DMS53 (cell line): ENCODE results near the gene GPR4.
"Not testable (repeated sequence)": the region's sequence is repeated elsewhere in the genome, so short reads cannot be mapped to it uniquely, and the experiment has no call there.

ENCODE experiments used
- DNase-seq: peaks from one replicate; lab custom pipeline; 2025; lab: John Stamatoyannopoulos, UW

The GPR4 gene

GRCh38 chr19:45601524-45602374, at the start of gene GPR4:
Gene GPR4 (minus strand): TSS chr19:45602212. CDS start chr19:45591866, 10,346 bp downstream.
- peak; percentile 18 for DNase-seq

- no peak for DNase-seq
Observed at GRCh38 chr19:45650722-45651121, 48.7 kb upstream of the GPR4 start.

GRCh38 chr19:45646345-45646698, 44.3 kb upstream of the GPR4 start:
- DNase-seq, result no peak

DNA sequence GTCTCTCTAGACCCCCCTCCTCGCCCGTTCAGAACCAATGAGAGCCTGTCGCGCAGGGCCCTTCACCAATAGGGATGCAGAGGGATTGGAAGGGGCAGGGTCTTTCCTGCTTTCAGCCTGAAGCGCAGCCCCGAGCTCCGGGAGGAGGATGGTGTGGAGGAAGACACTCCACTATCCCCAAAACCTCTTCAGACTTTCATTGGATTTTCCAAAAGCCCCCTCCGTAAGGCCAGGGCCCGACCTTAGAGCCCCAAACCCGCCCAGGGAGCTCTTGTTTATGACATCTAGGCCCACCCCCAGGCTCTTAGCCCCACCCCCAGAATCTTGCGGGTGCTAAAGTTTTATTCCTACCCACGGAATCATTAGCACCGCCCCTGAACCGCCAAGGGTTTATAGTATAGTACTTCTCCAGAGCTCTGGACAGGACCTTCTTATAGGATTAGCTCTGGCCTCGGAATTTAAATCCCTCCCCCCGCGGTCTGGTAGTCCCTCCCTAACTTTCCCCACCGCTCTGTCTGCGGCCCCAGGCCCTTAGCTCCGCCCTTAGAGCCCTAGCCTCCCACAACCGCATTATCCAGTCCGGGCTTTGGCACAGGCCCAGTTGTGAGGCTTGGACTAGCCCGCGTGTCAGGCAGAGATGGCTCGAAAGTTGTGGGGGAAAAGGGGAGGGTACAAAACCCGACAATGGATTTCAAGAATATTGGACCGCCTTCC, 43.8 kb upstream of the GPR4 start:
- DNase-seq, result peak; percentile 91

- peak; percentile 77 for DNase-seq
Observed at GRCh38 chr19:45645068-45645630, 43.1 kb upstream of the GPR4 start.

DNA sequence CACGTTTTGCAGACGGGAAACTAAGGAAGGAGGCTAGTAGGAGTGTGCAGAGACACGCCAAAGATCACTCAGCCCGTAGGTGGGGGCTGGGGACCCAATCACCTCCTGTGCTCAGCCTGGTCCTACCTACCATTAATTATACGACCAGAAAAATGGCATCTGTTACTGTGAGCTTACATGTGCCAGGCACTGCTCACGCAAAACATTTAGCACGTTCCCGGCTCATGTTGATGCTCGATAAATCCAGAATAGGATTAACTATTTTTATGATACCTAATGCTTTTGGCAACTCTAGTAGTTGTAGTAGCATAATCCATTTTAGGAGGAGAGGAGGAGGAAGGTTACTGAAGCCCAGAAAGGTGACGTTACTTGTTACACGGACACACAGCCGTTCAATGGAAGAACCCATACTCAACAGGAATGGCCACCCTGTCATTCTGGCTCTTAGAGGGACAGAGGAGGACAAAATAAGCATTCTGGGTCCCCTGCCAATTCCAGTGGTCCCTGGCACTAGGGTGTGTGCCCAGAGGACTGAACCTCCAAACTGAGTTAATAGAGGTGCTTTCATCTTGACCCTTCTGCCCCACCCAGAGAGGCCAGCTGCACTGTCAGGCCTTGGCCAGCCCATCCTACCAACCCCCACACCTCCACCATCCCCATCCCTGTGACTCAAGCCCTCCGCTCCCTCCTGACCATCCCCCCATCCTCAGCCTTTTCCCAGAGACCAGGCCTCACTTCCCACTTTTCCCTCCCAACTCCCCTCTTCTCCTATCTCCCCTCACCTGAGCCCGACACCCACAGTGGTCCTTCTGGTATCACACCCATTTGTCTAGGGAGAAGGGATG, 42.1 kb upstream of the GPR4 start:
- DNase-seq, result peak; percentile 57

GRCh38 chr19:45643024-45643926, 41.3 kb upstream of the GPR4 start:
- peak; percentile 85 for DNase-seq

GRCh38 chr19:45641274-45642105, 39.5 kb upstream of the GPR4 start:
- peak; percentile 93 for DNase-seq

DNA sequence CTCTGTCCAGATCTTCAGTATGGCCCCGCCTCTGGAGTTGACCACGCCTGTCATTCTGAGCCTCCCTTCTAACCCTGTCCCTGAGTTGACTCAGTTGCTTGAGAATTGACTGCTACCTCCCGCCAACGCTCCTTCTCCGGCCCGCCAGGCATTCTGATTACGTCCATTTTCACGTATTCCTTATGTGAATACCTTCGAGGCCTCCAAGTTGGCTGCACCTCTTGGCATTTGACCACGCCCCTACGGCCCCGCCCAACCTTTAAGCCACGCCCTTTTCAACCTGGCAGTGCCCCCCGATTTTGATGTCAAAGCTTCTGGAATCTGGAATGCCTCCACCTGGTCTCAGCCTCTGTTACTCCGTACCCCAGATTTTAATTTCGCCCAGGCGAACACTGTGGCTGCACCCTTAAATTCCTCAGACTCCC, 38.8 kb upstream of the GPR4 start:
- DNase-seq, result no peak

DNA sequence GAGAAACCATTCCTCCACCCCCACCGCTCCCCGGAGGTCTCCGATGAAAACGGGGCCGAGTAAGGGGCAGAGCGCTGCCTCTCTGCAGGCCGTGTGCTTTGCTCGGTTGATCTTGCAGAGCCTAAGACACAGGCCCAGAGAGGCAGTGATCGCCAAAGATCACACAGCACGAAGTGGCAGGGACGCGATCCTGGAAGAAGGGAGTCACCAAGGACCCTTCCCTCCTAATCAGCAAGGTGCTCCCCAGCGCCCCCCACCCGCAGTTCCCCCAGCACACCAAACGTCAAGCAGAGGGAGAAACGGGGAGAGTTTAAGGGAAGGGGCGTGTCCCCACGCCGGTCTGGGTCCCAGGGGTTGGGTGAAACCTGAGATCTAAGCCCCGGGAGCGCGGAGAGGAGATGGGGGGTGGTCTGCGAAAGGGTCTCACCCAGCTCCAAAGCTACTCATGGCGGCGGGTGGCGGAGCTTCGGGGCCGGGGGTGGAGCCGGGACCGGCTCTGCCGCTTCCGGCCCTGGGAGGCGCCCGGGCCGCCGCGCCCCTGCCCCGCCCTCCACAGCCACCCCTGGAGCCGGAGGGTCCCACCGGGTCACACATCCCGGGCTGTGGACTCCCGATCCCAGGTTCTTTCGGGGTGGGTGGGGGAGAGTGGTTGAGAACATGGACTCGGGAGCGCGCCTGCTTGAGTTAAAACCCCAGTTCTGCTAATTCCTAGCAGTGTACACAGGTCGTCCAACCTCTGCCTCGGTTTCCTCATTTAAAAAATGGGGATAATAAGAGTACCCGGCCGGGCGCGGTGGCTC, 37.1 kb upstream of the GPR4 start, which contains the start of gene EML2:
Gene EML2 (minus strand): TSS at position 468 of the 800 bp plus-strand sequence. CDS start 21 bp downstream, at position 447.
- peak; percentile 49 for DNase-seq

- no peak for DNase-seq
Observed at GRCh38 chr19:45637890-45638667, 36.1 kb upstream of the GPR4 start.

GRCh38 chr19:45636902-45637301, 34.9 kb upstream of the GPR4 start:
- no peak for DNase-seq

DNA sequence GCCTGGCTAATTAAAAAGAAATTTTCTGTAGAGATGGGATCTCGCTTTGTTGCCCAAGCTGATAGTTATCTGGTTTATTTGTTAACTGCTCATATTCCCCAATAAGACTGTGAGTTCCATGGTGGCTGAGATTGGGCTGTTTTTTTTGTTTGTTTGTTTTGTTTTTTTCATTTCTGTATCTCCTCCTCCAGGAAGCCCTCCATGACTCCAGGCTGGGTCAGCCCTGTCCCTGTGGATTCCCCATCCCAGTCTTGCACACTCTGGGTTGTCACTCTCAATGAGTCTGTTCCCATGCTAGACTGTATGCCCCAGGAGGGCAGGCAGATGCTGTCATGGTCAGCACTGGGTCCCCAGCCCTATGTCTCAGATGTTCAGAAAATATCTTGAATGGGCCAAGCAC, 34.3 kb upstream of the GPR4 start:
- no peak for DNase-seq

GRCh38 chr19:45632468-45633196, 30.6 kb upstream of the GPR4 start:
- DNase-seq, result peak; percentile 85

- DNase-seq, result no peak
Observed at GRCh38 chr19:45630463-45630862, 28.5 kb upstream of the GPR4 start.

DNA sequence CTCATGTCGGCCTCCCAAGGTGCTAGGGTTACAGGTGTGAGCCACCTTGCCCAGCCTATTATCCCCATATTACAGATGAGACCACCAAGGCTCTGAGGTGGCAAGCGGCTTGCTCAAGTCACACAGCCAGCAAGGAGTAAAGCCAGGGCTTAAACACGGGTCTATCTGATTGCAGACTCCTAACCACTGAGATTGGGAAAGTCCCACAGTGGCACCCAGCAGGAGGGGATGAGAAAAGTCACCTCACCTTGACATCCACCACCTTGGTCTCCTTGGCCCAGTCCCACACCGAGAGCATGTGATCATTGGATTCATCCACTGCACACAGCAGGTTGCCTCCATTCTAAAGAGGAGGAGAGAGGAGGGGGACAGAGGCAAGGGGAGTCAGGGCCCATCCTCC, 27.7 kb upstream of the GPR4 start:
- no peak for DNase-seq

- not testable (repeated sequence) for DNase-seq
Observed at GRCh38 chr19:45628219-45628618, 26.2 kb upstream of the GPR4 start.

DNA sequence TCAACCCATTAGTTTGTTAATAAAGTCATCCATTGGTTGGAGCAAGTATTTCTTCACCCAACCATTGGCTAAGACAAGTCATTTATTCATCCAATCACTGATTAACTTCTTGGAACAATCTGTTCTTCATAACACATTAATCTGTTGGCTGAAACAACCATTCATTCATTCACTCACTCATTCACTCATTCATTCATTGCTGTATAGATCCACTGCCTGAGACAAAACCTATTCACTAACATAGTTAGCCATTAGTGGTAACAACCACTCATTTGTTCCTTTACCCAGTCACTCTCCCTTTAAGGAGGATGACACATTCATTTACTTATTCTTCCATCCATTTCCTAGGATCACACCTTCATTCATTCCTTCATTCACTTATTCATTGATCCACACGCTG, 22.0 kb upstream of the GPR4 start:
- DNase-seq, result no peak
